ENCODE results near the gene DNAJB1.
A peak's percentile ranks its signal among the peaks of the same experiment; 100 is the strongest.

DNAJB1 gene

DNA sequence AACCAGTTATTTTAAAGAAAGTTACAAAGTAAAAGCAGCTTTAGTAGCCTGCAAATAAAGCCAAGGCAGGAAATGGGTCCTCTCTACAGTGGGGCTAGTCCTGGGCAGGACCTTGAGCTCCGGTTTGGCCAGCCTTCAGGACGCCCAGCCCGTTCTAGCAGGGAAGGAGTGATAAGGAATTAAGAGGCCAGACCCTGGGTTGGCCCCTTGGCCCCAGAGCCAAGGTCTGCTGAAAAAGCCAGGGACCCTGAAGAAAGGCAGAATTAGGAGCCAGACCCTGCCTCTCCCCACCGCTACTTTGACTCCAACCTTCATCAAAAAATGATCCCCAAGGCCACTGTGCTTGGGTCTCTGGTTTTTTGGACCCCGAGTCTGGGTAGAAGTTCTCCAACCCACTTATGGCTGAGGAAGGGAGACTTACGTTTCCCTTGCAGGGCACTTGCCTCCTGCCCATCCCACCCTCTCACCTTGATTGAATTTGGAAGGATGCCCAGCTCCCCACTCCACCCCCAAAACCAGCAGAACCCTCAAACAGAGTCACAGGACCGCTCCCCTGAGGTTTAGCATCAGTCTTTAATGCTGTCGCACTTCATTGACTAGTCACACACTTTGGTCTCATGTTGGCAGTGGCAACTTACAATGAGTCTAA lies 3.9 kb downstream of the DNAJB1 start:
- Histone ChIP-seq H2BK120ac (ENCODE audit: low read depth, low read length) (no peak overlapping the region), H2AK5ac (ENCODE audit: low read length, severe bottlenecking) (no peak overlapping the region), H3K9me3 (ENCODE audit: control insufficient read depth, low read length) (no peaks in the 10 kb centered on the region), H4K91ac (ENCODE audit: low read length) (no peak overlapping the region), H2BK15ac (ENCODE audit: low read depth, poor library complexity, severe bottlenecking) (no peak overlapping the region), H3K4ac (ENCODE audit: low read depth in 1 of 2, low read length in 2 of 2) (no peak overlapping the region), H3K18ac (ENCODE audit: low read depth in 1 of 2, low read length in 2 of 2) (no peak overlapping the region), H3K79me1 (replicated peaks; ENCODE audit: low read length, poor library complexity, severe bottlenecking) (peaks cover 7% of the 10 kb centered on the region), H3K27ac (ENCODE audit: low read length, poor library complexity, severe bottlenecking) (no peak overlapping the region), H2BK12ac (ENCODE audit: low read length in 2 of 2) (no peak overlapping the region), H2BK5ac (ENCODE audit: low read depth, low read length, poor library complexity, severe bottlenecking) (no peak overlapping the region), H3K14ac (ENCODE audit: low read length in 2 of 2) (no peak overlapping the region), H3K4me1 (ENCODE audit: control insufficient read depth, insufficient read depth, low read depth, low read length) (peaks cover 29% of the 10 kb centered on the region), H3K4me3 (ENCODE audit: insufficient read depth in 1 of 2, low read depth in 1 of 2, low read length in 2 of 2) (no peak overlapping the region), H3K36me3 (ENCODE audit: control insufficient read depth in 1 of 2, insufficient read depth in 2 of 2, low read depth in 1 of 2, low read length in 2 of 2) (peaks cover 32 to 39% of the 10 kb centered on the region in 2 experiments), H2AFZ (ENCODE audit: low read depth, low read length) (no peak overlapping the region), H3K23ac (ENCODE audit: low read length in 2 of 2) (no peak overlapping the region), H3K27me3 (ENCODE audit: control insufficient read depth in 1 of 2, insufficient read depth in 1 of 2, low read length in 2 of 2) (no peaks in the 10 kb centered on the region), H4K8ac (ENCODE audit: low read length) (no peak overlapping the region), H3K4me2 (ENCODE audit: low read length, poor library complexity, severe bottlenecking) (no peak overlapping the region), H3K9ac (ENCODE audit: low read length) (no peak overlapping the region)
- DNase-seq, result no peak
- WGBS, result 92% methylated on average over 8 of the region's 8 CpGs

GRCh38 chr19:14512406-14512961 lies 5.7 kb downstream of the DNAJB1 start:
- Histone ChIP-seq H3K9me3 (ENCODE audit: control insufficient read depth, low read length) (no peaks in the 10 kb centered on the region), H3K4ac (ENCODE audit: low read depth in 1 of 2, low read length in 2 of 2) (no peak overlapping the region), H3K79me1 (replicated peaks; ENCODE audit: low read length, poor library complexity, severe bottlenecking) (peaks cover 7% of the 10 kb centered on the region), H2AFZ (ENCODE audit: low read depth, low read length) (no peak overlapping the region), H2BK15ac (ENCODE audit: low read depth, poor library complexity, severe bottlenecking) (no peak overlapping the region), H3K4me1 (ENCODE audit: control insufficient read depth, insufficient read depth, low read depth, low read length) (peaks cover 26% of the 10 kb centered on the region), H3K4me2 (ENCODE audit: low read length, poor library complexity, severe bottlenecking) (no peak overlapping the region), H3K27ac (ENCODE audit: low read length, poor library complexity, severe bottlenecking) (no peak overlapping the region), H3K18ac (ENCODE audit: low read depth in 1 of 2, low read length in 2 of 2) (no peak overlapping the region), H4K8ac (ENCODE audit: low read length) (no peak overlapping the region), H3K4me3 (ENCODE audit: insufficient read depth in 1 of 2, low read depth in 1 of 2, low read length in 2 of 2) (no peak overlapping the region), H3K23ac (ENCODE audit: low read length in 2 of 2) (no peak overlapping the region), H3K9ac (ENCODE audit: low read length) (no peak overlapping the region), H3K14ac (ENCODE audit: low read length in 2 of 2) (no peak overlapping the region), H2BK5ac (ENCODE audit: low read depth, low read length, poor library complexity, severe bottlenecking) (no peak overlapping the region), H2AK5ac (ENCODE audit: low read length, severe bottlenecking) (no peak overlapping the region), H2BK12ac (ENCODE audit: low read length in 2 of 2) (no peak overlapping the region), H2BK120ac (ENCODE audit: low read depth, low read length) (no peak overlapping the region), H3K27me3 (ENCODE audit: control insufficient read depth in 1 of 2, insufficient read depth in 1 of 2, low read length in 2 of 2) (no peaks in the 10 kb centered on the region), H4K91ac (ENCODE audit: low read length) (no peak overlapping the region), H3K36me3 (ENCODE audit: control insufficient read depth in 1 of 2, insufficient read depth in 2 of 2, low read depth in 1 of 2, low read length in 2 of 2) (peaks cover 32 to 39% of the 10 kb centered on the region in 2 experiments)
- WGBS, result 97% methylated on average over 14 of the region's 14 CpGs
- no peak for DNase-seq

DNA sequence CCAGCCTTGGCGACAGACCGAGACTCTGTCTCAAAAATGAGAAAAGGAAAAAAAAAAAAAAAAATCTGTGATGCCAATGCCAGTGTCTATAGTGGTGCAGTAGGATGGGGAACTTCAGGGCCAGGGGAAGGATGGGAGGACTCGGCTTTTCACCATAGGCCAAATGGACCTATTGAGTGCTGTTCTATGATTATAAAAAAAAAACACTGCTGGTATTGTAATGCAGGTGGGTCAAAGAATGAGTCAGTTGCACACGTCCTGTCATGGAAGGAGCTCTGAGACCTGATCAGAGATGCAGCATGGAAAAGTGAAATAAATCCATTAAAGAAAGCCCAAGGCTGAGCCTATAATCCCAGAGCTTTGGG lies 7.0 kb downstream of the DNAJB1 start:
- Histone ChIP-seq H2AFZ (ENCODE audit: low read depth, low read length) (no peak overlapping the region), H3K18ac (ENCODE audit: low read depth in 1 of 2, low read length in 2 of 2) (no peak overlapping the region), H4K91ac (ENCODE audit: low read length) (no peak overlapping the region), H3K27me3 (ENCODE audit: control insufficient read depth in 1 of 2, insufficient read depth in 1 of 2, low read length in 2 of 2) (no peaks in the 10 kb centered on the region), H2BK15ac (ENCODE audit: low read depth, poor library complexity, severe bottlenecking) (no peak overlapping the region), H3K9ac (ENCODE audit: low read length) (peak overlapping the region; percentile 47), H2AK5ac (ENCODE audit: low read length, severe bottlenecking) (no peak overlapping the region), H3K9me3 (ENCODE audit: control insufficient read depth, low read length) (no peaks in the 10 kb centered on the region), H3K4me3 (ENCODE audit: insufficient read depth in 1 of 2, low read depth in 1 of 2, low read length in 2 of 2) (peak overlapping the region in 1 of 2 experiments; percentile 28), H3K4ac (ENCODE audit: low read depth in 1 of 2, low read length in 2 of 2) (no peak overlapping the region), H3K14ac (ENCODE audit: low read length in 2 of 2) (no peak overlapping the region), H3K27ac (ENCODE audit: low read length, poor library complexity, severe bottlenecking) (no peak overlapping the region), H3K4me2 (ENCODE audit: low read length, poor library complexity, severe bottlenecking) (no peak overlapping the region), H3K36me3 (ENCODE audit: control insufficient read depth in 1 of 2, insufficient read depth in 2 of 2, low read depth in 1 of 2, low read length in 2 of 2) (peaks cover 30 to 32% of the 10 kb centered on the region in 2 experiments), H2BK12ac (ENCODE audit: low read length in 2 of 2) (peak overlapping the region in 1 of 2 experiments; percentile 46), H4K8ac (ENCODE audit: low read length) (no peak overlapping the region), H3K23ac (ENCODE audit: low read length in 2 of 2) (no peak overlapping the region), H2BK120ac (ENCODE audit: low read depth, low read length) (no peak overlapping the region), H2BK5ac (ENCODE audit: low read depth, low read length, poor library complexity, severe bottlenecking) (no peak overlapping the region), H3K4me1 (ENCODE audit: control insufficient read depth, insufficient read depth, low read depth, low read length) (peaks cover 25% of the 10 kb centered on the region), H3K79me1 (replicated peaks; ENCODE audit: low read length, poor library complexity, severe bottlenecking) (peaks cover 7% of the 10 kb centered on the region)
- 96% methylated on average over 4 of the region's 4 CpGs for WGBS
- DNase-seq, result no peak

- no peaks in the 10 kb centered on the region for H3K9me3 ChIP-seq (ENCODE audit: control insufficient read depth, low read length)
- H3K79me1 ChIP-seq (replicated peaks; ENCODE audit: low read length, poor library complexity, severe bottlenecking), result peaks cover 7% of the 10 kb centered on the region
- H3K4ac ChIP-seq (ENCODE audit: low read depth in 1 of 2, low read length in 2 of 2), result no peak overlapping the region
- peak overlapping the region in 1 of 2 experiments; percentile 71 for H3K4me3 ChIP-seq (ENCODE audit: insufficient read depth in 1 of 2, low read depth in 1 of 2, low read length in 2 of 2)
- peaks cover 25% of the 10 kb centered on the region for H3K4me1 ChIP-seq (ENCODE audit: control insufficient read depth, insufficient read depth, low read depth, low read length)
- H4K91ac ChIP-seq (ENCODE audit: low read length), result no peak overlapping the region
- DNase-seq, result peak; percentile 68
- H2BK5ac ChIP-seq (ENCODE audit: low read depth, low read length, poor library complexity, severe bottlenecking), result no peak overlapping the region
- H3K36me3 ChIP-seq (ENCODE audit: control insufficient read depth in 1 of 2, insufficient read depth in 2 of 2, low read depth in 1 of 2, low read length in 2 of 2), result peaks cover 24 to 25% of the 10 kb centered on the region in 2 experiments
- peak overlapping the region; percentile 28 for H3K27ac ChIP-seq (ENCODE audit: low read length, poor library complexity, severe bottlenecking)
- no peaks in the 10 kb centered on the region for H3K27me3 ChIP-seq (ENCODE audit: control insufficient read depth in 1 of 2, insufficient read depth in 1 of 2, low read length in 2 of 2)
- H3K4me2 ChIP-seq (ENCODE audit: low read length, poor library complexity, severe bottlenecking), result no peak overlapping the region
- no peak overlapping the region for H2BK120ac ChIP-seq (ENCODE audit: low read depth, low read length)
- no peak overlapping the region for H2BK12ac ChIP-seq (ENCODE audit: low read length in 2 of 2)
- no peak overlapping the region for H3K14ac ChIP-seq (ENCODE audit: low read length in 2 of 2)
- H2AK5ac ChIP-seq (ENCODE audit: low read length, severe bottlenecking), result no peak overlapping the region
- no peak overlapping the region for H3K18ac ChIP-seq (ENCODE audit: low read depth in 1 of 2, low read length in 2 of 2)
- H3K23ac ChIP-seq (ENCODE audit: low read length in 2 of 2), result no peak overlapping the region
- no peak overlapping the region for H4K8ac ChIP-seq (ENCODE audit: low read length)
- peak overlapping the region; percentile 94 for H3K9ac ChIP-seq (ENCODE audit: low read length)
- H2BK15ac ChIP-seq (ENCODE audit: low read depth, poor library complexity, severe bottlenecking), result no peak overlapping the region
- WGBS, result 67% methylated on average over 19 of the region's 22 CpGs
- no peak overlapping the region for H2AFZ ChIP-seq (ENCODE audit: low read depth, low read length)
Observed at GRCh38 chr19:14510311-14511228, 7.6 kb downstream of the DNAJB1 start.
